HEK293T (cell line): ENCODE data around the gene LCK.
"Not testable (repeated sequence)": the region's sequence is repeated elsewhere in the genome, so short reads cannot be mapped to it uniquely, and the experiment has no call there.

Experiments
- BHLHE40 ChIP-seq: fragments of 450-650 bp; IDR thresholded peaks from 2 replicates; pipeline ENCODE4 v1.6.1; 2016; ENCODE audit warnings: mild to moderate bottlenecking, moderate library complexity, borderline replicate concordance
- CTBP1 ChIP-seq: fragments of 450-650 bp; IDR thresholded peaks from 2 replicates; pipeline ENCODE4 v1.6.1; 2016; ENCODE audit warnings: borderline replicate concordance
- ELF4 ChIP-seq: fragments of 450-650 bp; IDR thresholded peaks from 2 replicates; pipeline ENCODE4 v1.6.1; 2017; ENCODE audit warnings: antibody characterized with exemption
- FOXA1 ChIP-seq: fragments of 450-650 bp; IDR thresholded peaks from 2 replicates; pipeline ENCODE4 v1.6.1; 2016; ENCODE audit warnings: mild to moderate bottlenecking
- FOXK2 ChIP-seq: fragments of 450-650 bp; IDR thresholded peaks from 2 replicates; pipeline ENCODE4 v1.6.1; 2016; ENCODE audit warnings: mild to moderate bottlenecking
- FOXM1 ChIP-seq: fragments of 450-650 bp; IDR thresholded peaks from 2 replicates; pipeline ENCODE4 v1.6.1; 2017; ENCODE audit warnings: mild to moderate bottlenecking, borderline replicate concordance
- HDGF ChIP-seq: fragments of 450-650 bp; IDR thresholded peaks from 2 replicates; pipeline ENCODE4 v1.6.1; 2017; ENCODE audit warnings: antibody characterized with exemption, borderline replicate concordance
- L3MBTL2 ChIP-seq: fragments of 450-650 bp; conservative IDR thresholded peaks from 2 replicates; pipeline ENCODE4 v1.6.1; 2016; ENCODE audit warnings: mild to moderate bottlenecking
- LEF1 ChIP-seq: fragments of 450-650 bp; IDR thresholded peaks from 2 replicates; pipeline ENCODE4 v1.6.1; 2017; ENCODE audit warnings: mild to moderate bottlenecking, borderline replicate concordance
- SP1 ChIP-seq: fragments of 450-650 bp; IDR thresholded peaks from 2 replicates; pipeline ENCODE4 v1.6.1; 2017
- SUZ12 ChIP-seq: fragments of 450-650 bp; IDR thresholded peaks from 2 replicates; pipeline ENCODE4 v1.6.1; 2016; ENCODE audit warnings: mild to moderate bottlenecking
- TARDBP ChIP-seq: fragments of 450-650 bp; IDR thresholded peaks from 2 replicates; pipeline ENCODE4 v1.6.1; 2016
- ZNF384 ChIP-seq: fragments of 450-650 bp; IDR thresholded peaks from 2 replicates; pipeline ENCODE4 v1.6.1; 2016
- TF ChIP-seq, protein P1 (sequence below): fragments of 450-650 bp; IDR thresholded peaks from 2 replicates; pipeline ENCODE4 v1.6.1; 2016

DNA sequence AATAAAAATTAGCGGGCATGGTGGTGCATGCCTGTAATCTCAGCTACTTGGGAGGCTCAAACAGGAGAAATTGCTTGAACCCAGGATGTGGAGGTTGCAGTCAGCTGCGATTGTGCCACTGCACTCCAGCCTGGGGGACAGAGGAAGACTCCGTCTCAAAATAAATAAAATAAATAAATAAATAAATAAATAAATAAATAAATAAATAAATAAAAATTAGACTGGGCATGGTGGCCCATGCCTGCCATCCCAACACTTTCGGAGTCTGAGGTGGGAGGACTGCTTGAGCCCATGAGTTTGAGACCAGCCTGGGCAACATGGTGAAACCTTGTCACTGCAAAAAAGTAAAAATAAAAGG, 12.2 kb downstream of the LCK start:
- not testable (repeated sequence) for TF ChIP-seq ZNF384, BHLHE40, FOXA1, CTBP1, SUZ12, SP1, TARDBP, L3MBTL2, HDGF, ELF4, FOXK2, FOXM1, LEF1
- TF ChIP-seq, protein P1, sequence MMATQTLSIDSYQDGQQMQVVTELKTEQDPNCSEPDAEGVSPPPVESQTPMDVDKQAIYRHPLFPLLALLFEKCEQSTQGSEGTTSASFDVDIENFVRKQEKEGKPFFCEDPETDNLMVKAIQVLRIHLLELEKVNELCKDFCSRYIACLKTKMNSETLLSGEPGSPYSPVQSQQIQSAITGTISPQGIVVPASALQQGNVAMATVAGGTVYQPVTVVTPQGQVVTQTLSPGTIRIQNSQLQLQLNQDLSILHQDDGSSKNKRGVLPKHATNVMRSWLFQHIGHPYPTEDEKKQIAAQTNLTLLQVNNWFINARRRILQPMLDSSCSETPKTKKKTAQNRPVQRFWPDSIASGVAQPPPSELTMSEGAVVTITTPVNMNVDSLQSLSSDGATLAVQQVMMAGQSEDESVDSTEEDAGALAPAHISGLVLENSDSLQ = not testable (repeated sequence)
